Ramos (cell line): ENCODE measurements around the gene FFAR2.
"Not testable (repeated sequence)": the region's sequence is repeated elsewhere in the genome, so short reads cannot be mapped to it uniquely, and the experiment has no call there.

Source experiments
- in situ Hi-C: fragments of 300-500 bp; cut with MboI; formaldehyde crosslinking; loops from one replicate; pipeline ENCODE4 v1.14.3; 2022; ENCODE audit warnings: low sequenced_read_pairs; ENCODE audit not compliant: unreplicated experiment

The FFAR2 gene

GRCh38 chr19:35421362-35421761 lies 26.7 kb upstream of the FFAR2 start:
- in situ Hi-C loops = no loop called here

- in situ Hi-C loops = not testable (repeated sequence)
Observed at GRCh38 chr19:35423406-35423805, 24.7 kb upstream of the FFAR2 start.

GRCh38 chr19:35425682-35426081 lies 22.4 kb upstream of the FFAR2 start:
- in situ Hi-C loops = no loop called here

GRCh38 chr19:35427187-35427586 lies 20.9 kb upstream of the FFAR2 start:
- in situ Hi-C loops = no loop called here

GRCh38 chr19:35429698-35430408 lies 18.2 kb upstream of the FFAR2 start:
- in situ Hi-C loops = no loop called here

GRCh38 chr19:35430409-35431144 lies 17.5 kb upstream of the FFAR2 start:
- in situ Hi-C loops = no loop called here

- in situ Hi-C loops = no loop called here
Observed at GRCh38 chr19:35431145-35431807, 16.8 kb upstream of the FFAR2 start.

- in situ Hi-C loops = no loop called here
Observed at GRCh38 chr19:35432911-35433310, 15.1 kb upstream of the FFAR2 start.

- in situ Hi-C loops = no loop called here
Observed at GRCh38 chr19:35433448-35433847, 14.6 kb upstream of the FFAR2 start.

GRCh38 chr19:35435896-35436295 lies 12.2 kb upstream of the FFAR2 start:
- in situ Hi-C loops = no loop called here

- in situ Hi-C loops = no loop called here
Observed at GRCh38 chr19:35436477-35437405, 11.3 kb upstream of the FFAR2 start.

GRCh38 chr19:35437406-35437951 lies 10.6 kb upstream of the FFAR2 start:
- in situ Hi-C loops = no loop called here

GRCh38 chr19:35438096-35438495 lies 10.0 kb upstream of the FFAR2 start:
- in situ Hi-C loops = no loop called here

GRCh38 chr19:35438527-35438926 lies 9.5 kb upstream of the FFAR2 start:
- in situ Hi-C loops = no loop called here

GRCh38 chr19:35439921-35440320 lies 8.1 kb upstream of the FFAR2 start:
- in situ Hi-C loops = no loop called here

GRCh38 chr19:35442091-35442490 lies 6.0 kb upstream of the FFAR2 start:
- in situ Hi-C loops = no loop called here

- in situ Hi-C loops = no loop called here
Observed at GRCh38 chr19:35444735-35445134, 3.3 kb upstream of the FFAR2 start.

GRCh38 chr19:35445826-35446593 lies 2.0 kb upstream of the FFAR2 start:
- in situ Hi-C loops = no loop called here

- in situ Hi-C loops = no loop called here
Observed at GRCh38 chr19:35449359-35450043, 1.4 kb downstream of the FFAR2 start.
